GM12875 (cell line): ENCODE measurements around the gene PAXX.

Source experiments
- H3K4me3 ChIP-seq: one replicate; pipeline ENCODE4 v1.5.1; 2011; ENCODE audit warnings: low read depth, low read length, control low read depth
- CTCF ChIP-seq: IDR thresholded peaks from 2 replicates; pipeline ENCODE4 v1.5.1; 2011; ENCODE audit warnings: low read depth, mild to moderate bottlenecking, control low read depth, inconsistent platforms, low read length, moderate library complexity, borderline replicate concordance; ENCODE audit not compliant: insufficient read depth

The PAXX gene

DNA sequence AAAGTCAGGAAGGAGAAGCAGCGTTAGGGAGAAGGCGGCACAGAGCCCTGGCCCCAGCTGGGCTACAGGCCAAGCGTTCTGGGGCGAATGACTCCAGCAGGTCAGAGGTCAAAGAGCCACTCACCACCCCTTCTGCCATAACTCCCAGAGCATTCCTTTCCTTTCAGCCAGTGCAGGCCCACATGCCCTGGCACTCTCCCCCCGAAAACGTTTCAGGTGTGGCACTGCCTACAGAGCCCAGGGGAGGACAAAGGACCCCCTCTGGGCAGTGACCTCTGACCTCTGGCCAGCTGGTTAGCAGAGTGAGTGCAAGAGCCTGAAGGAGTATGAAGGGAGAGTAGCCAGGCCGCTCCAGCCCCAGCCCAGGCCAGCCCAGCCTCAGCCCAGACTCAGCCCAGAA is 30.9 kb downstream of the PAXX start:
- H3K4me3 ChIP-seq: no peak overlapping the region
- no peak for TF ChIP-seq CTCF

DNA sequence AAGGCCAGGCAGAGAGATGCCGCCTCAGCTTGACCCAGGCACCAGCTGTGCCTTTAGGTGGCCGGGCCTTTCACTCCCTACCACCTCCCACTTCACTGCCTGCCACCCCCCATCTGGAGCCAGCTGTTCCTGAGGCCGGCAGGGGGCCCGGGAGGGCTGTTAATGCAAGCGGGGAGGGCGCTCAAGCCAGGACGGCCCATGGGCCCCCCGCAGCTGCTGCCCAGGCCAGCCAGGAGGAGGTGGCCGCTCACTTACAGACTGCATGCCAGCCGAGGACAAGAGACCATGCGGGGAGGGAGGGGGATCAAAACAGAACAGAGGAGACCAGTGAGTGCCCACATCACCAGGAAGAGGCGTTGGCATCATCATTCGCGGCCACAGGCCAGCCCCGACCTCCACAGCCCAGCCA is 31.4 kb downstream of the PAXX start:
- no peak overlapping the region for H3K4me3 ChIP-seq
- TF ChIP-seq CTCF: no peak

- no peak for TF ChIP-seq CTCF
- no peak overlapping the region for H3K4me3 ChIP-seq
Measured at GRCh38 chr9:137025517-137025966, 33.3 kb downstream of the PAXX start.

DNA sequence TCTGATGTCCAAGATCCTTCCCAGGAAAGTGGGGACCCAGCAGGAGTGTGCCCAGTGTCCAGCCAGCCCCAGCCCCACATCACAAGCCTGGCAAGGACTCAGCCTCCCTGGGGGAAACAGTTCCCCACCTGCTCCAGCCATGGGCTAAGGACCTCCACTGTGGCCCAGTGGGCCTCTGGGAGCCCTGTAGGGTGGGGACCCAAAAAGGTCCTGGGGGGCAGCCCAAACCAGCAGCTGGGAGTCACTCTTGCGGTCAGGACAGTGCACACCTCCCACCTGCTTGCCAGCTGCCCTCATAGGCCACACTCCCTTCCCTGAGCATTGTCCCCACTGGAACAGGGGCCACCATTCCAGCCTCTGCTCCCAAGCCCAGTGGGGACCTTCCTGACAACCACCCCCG is 34.2 kb downstream of the PAXX start:
- no peak for TF ChIP-seq CTCF

GRCh38 chr9:137026828-137027227 is 34.6 kb downstream of the PAXX start:
- no peak for TF ChIP-seq CTCF
- no peak overlapping the region for H3K4me3 ChIP-seq

More for the DNA sequence above, 34.2 kb downstream of the PAXX start:
- H3K4me3 ChIP-seq: no peak overlapping the region

DNA sequence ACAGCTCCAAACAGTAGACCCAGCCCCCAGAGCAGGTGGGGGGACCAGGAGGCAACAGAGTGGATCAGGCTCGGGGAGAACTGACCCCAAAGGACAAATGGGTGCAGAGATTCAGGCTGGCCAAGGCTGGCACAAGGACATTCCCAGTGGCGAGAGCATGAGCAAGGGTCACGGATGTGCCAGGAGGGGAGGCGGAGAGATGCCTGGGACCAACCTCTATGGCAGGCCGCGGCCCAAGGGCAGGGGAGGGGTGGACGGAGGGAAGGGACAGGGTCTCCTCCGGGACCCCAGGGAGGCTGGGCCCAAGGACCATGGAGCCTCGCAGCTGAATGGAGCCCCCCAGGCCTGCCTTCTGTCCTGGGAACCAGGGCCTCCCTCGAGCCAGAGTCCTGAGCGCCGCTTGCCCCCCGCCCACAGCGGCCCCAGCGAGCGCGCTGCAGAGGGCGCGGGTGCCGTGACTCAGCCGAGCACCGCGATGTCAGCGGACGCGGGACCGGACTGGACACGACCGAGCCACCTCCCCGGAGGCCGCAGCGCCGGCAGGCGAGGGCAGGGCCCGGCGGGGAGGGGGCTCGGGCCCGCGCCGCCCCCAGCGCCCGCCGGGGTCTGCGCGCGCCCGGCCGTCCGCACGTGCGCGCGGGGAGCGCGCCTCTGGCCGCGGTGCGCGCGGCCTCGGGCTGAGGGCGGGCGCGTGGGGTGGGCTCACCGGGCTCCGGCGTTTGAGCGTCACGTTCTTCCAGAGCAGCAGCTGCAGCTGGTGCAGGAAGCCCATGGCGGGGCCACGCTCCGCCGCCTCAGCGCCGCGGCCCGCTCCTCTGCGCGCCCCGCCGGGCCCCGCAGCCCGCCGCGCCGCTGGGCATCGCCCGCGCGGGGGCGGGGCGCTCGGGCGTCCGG is 35.4 kb downstream of the PAXX start, which contains the start of gene ABCA2:
Gene ABCA2 (minus strand): TSS at position 869 of the 894 bp plus-strand sequence. CDS start 97 bp downstream, at position 772.
- TF ChIP-seq CTCF: no peak
- peak within 1 kb of the TSS; percentile 43 for H3K4me3 ChIP-seq
